SK-N-MC (cell line): ENCODE measurements around the gene TNIK.

Experiments
- EZH2 ChIP-seq: fragments of 200-600 bp; sonication (generic); IDR thresholded peaks from one replicate; pipeline ENCODE4 v1.6.1; 2017; ENCODE audit warnings: antibody characterized with exemption
- FOXP2 ChIP-seq: optimal IDR thresholded peaks from 2 replicates; pipeline ENCODE3; 2011; ENCODE audit warnings: mild to moderate bottlenecking, moderate library complexity; ENCODE audit not compliant: insufficient read depth; ENCODE audit errors: extremely low read length, control extremely low read depth
- POLR2AphosphoS5 ChIP-seq: IDR thresholded peaks from 2 replicates; pipeline ENCODE4 v1.6.1; 2012; ENCODE audit warnings: mild to moderate bottlenecking, low read depth, low read length, borderline replicate concordance

GRCh38 chr3:171508206-171508605 is 48.0 kb upstream of the TNIK start:
- TF ChIP-seq EZH2 (no peak), POLR2AphosphoS5 (no peak), FOXP2 (no peak)
